Measurements from ENCODE around the gene OTUD4. TPM values are rescaled to one million over a fixed set of nuclear protein-coding genes. Genes with fewer than 3 reads are reported as not detected.
A peak's percentile ranks its signal among the peaks of the same experiment; 100 is the strongest.
"Not testable (repeated sequence)": the region's sequence is repeated elsewhere in the genome, so short reads cannot be mapped to it uniquely, and the experiment has no call there.

Gene OTUD4
- total RNA-seq, 1 donor from 2014 or later, result 34.5 TPM

DNA sequence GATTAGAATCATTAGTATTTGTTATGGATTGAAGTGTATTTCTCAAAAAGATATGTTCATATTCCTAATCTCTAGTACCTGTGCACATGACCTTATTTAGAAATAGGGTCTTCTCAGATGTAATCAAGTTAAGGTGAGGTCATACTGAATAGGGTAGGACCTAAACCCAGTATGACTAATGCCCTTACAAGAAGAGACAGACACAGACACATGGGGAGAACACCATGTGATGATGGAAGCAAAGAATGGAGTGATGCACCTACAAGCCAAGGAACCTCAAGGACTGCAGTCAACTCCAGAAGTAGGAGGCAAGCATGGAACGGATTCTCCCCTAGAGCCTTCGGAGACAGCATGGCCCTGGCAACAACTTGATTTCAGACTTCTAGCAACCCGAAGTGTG is 31.4 kb downstream of the OTUD4 start:
- intact Hi-C loops (cut with DNase I), result no loop called here
- no peak for ATAC-seq
- no peak for DNase-seq (ENCODE audit: missing footprints)

- ATAC-seq; intact Hi-C loops (cut with DNase I); DNase-seq (ENCODE audit: missing footprints): not testable (repeated sequence)
These were observed 44.2 kb downstream of the OTUD4 start for GRCh38 chr4:145136219-145136618.

DNA sequence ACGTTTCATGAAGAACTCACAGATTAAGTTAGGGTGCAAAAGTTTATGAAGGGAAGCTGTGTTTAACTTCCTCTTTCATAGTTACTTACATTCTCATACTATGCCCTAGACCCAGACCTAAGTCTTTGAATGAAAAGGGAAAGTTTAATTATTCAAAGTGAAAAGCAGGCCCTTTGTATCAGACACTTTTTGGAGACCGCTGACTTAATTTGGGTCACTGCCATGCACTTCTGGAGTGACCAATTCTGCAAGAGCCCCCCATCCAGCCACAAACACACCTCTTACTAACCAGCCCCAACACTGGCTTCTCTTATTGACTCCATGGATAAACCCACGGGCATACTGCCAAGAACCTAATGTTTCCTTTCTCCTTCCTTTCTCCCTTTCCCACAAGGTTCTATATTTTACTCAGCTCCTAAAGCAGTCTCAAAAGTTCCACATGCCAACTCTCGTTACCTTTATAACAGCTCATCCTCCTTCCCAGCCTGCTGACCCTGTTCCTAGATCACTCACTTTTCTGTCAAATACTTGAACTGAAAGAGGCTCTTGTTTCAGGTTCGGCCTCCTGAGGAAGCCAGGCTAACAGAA is 47.8 kb downstream of the OTUD4 start:
- ATAC-seq, result no peak
- no peak for DNase-seq (ENCODE audit: missing footprints)
- intact Hi-C loops (cut with DNase I), result no loop called here

GRCh38 chr4:145131848-145132247 is 48.5 kb downstream of the OTUD4 start:
- intact Hi-C loops (cut with DNase I), result no loop called here
- no peak for ATAC-seq
- DNase-seq (ENCODE audit: missing footprints), result no peak

DNA sequence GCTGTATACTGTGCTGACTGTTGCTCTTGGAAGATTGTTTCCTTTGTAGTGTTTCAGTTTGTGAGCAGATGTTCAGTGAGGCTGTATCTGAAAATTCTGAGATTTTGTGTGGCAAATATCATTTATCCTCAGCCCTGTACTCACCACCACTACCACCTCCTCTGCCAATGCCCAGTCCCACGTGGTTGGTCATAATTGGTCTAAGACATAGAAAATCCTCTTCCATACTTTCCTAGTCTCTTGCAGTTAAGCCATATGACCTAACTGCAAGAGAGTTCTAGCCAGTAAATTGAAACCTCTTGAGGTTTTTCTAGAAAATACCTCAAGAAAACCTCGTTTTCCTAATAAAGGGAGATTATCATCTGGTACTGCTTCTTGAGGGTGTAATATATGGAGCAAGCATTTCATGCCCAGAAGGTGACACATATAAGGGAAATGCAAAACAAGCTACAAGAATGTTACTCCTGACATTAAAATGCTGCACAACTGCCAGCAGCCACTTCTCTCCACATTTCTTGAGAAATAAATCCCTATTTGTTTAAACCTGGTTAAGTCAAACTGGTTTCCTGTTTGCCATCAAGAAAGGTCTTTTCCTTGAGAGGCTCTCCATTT is 49.5 kb downstream of the OTUD4 start:
- peak; percentile 23 for ATAC-seq
- intact Hi-C loops (cut with DNase I), result no loop called here
- no peak for DNase-seq (ENCODE audit: missing footprints)

GRCh38 chr4:145130130-145130529 is 50.3 kb downstream of the OTUD4 start:
- intact Hi-C loops (cut with DNase I), result no loop called here
- DNase-seq (ENCODE audit: missing footprints) (no peak), ATAC-seq (no peak)

GRCh38 chr4:145125396-145125795 is 55.0 kb downstream of the OTUD4 start:
- intact Hi-C loops (cut with DNase I), result no loop called here
- ATAC-seq (no peak), DNase-seq (ENCODE audit: missing footprints) (no peak)

DNA sequence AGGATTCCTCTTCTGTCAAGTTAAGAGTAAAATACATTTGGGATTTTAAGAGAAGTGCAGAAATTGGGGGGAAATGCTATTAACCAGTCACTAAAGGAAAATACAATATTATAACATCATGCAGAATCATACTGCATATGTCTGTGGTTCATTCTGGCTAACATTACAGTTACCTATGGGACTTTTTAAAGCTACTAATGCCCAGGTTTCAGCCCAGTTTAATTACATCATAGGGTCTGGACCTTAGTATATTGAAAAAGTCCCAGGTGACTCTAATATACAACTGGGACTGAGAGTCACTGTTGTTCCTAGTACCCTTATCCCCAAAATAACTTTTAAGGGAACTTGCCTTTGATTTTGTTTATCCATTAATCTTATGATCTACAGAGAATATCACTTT is 72.3 kb downstream of the OTUD4 start:
- intact Hi-C loops (cut with DNase I), result loop anchor here (10.0 kb wide), 1 partner anchor 47 kb away; no protein-coding TSS in a partner anchor
- ATAC-seq (no peak), DNase-seq (ENCODE audit: missing footprints) (no peak)

- intact Hi-C loops (cut with DNase I), result loop anchor here (10.0 kb wide), 1 partner anchor 48 kb away; no protein-coding TSS in a partner anchor
These were observed 73.3 kb downstream of the OTUD4 start for GRCh38 chr4:145107126-145107525.

GRCh38 chr4:145103496-145103895 is 76.9 kb downstream of the OTUD4 start:
- ATAC-seq (no peak), DNase-seq (ENCODE audit: missing footprints) (no peak)
- intact Hi-C loops (cut with DNase I), result loop anchor here (10.0 kb wide), 1 partner anchor 51 kb away; no protein-coding TSS in a partner anchor

More at GRCh38 chr4:145107126-145107525, 73.3 kb downstream of the OTUD4 start:
- ATAC-seq, result no peak
- no peak for DNase-seq (ENCODE audit: missing footprints)

GRCh38 chr4:145102619-145103018 is 77.8 kb downstream of the OTUD4 start:
- intact Hi-C loops (cut with DNase I), result loop anchor here (10.0 kb wide), 1 partner anchor 52 kb away; no protein-coding TSS in a partner anchor
- DNase-seq (ENCODE audit: missing footprints) (no peak), ATAC-seq (no peak)

DNA sequence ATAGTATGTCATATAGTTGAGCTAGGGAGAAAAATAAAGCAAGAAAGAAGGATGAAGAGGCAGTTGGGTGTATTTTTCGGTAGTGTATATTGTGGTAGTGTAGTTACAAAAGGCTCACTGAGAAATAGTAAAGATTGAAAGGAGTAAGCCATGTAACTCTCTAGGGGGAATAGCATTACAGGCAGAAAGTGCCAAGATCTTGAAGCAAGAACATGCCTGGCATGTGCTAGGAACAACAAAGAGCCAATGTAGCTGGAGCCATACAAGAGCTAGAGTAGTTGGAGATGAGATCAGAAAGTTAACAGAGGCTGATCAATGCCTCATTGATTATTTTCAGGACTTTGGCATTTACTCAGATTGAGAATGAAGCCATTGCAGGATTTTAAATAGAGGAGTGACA is 79.3 kb downstream of the OTUD4 start:
- ATAC-seq (no peak), DNase-seq (ENCODE audit: missing footprints) (no peak)
- intact Hi-C loops (cut with DNase I), result loop anchor here (10.0 kb wide), 1 partner anchor 54 kb away; no protein-coding TSS in a partner anchor

DNA sequence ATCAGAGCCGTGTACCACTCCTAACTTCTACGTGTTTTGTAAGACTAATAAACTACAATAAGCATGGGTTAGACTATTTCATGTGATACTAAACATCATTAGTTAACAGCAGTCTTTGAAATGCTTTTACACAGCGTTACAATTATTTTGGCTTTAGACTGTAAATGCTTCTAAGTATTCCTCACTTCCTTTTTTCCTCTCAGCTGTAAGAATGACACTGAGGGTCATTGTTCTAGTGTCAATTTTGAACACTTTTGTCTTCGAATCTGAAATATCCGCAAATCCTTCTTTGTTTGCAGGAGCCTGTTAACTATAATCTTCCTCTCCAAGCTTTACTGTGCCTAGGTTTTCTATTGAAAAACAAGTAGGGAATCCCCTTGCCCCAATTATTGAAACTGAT is 80.7 kb downstream of the OTUD4 start:
- intact Hi-C loops (cut with DNase I), result loop anchor here (10.0 kb wide), 1 partner anchor 55 kb away; no protein-coding TSS in a partner anchor
- ATAC-seq, result no peak
- DNase-seq (ENCODE audit: missing footprints), result no peak

GRCh38 chr4:145098675-145099037 is 81.7 kb downstream of the OTUD4 start:
- DNase-seq (ENCODE audit: missing footprints) (no peak), ATAC-seq (peak; percentile 28)
- intact Hi-C loops (cut with DNase I), result no loop called here

DNA sequence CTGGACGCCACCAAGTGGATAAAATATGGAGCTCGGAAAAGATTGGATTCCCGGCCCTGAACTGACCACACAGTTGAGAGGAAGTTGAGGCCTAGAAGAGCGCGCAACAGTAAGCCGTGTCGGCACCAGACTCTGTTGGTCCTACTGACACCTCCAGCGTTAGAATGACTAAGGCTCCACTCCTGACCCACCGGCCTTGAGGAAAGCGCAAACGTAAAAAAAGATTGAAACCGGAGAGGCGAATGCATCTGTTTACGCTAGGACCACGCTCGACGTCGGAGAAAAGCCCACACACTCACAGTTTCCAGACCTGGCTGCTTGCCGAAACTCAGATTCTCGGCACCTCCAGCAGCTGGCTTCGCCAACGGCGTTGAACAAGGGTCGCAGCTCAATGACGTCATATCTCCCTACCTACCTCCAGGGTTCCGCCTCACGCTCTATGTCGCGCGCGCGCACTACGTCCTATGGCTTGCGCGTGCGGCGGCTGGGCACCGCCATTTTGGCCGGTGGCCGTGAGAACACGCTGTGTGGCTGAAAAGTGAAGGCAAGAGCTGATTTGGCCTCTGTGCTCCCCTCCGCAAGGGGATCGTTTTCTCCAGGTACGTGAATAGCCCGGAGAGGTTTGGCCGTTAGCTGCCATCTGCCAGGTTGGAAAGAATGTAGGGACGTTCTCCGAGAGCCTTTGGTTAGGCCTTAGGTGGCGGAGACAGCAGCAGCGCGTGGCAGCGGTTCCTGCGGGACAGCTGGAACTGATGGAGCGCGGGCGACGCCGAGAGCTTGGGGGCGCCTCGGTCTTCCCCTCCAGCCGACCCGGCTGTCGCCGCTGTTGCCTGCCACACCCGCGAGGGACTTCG is 82.3 kb downstream of the OTUD4 start, which contains the start of the genes ABCE1 and ANAPC10:
Gene ABCE1 (plus strand): TSS at position 491 of the 854 bp plus-strand sequence. CDS start 6,102 bp downstream, outside the sequence.
Gene ANAPC10 (minus strand): TSS at position 376 of the 854 bp plus-strand sequence. CDS start 2,097 bp downstream, outside the sequence.
- ATAC-seq (peak; percentile 99), DNase-seq (ENCODE audit: missing footprints) (peak; percentile 97)
- intact Hi-C loops (cut with DNase I), result no loop called here

- ATAC-seq (no peak), DNase-seq (ENCODE audit: missing footprints) (no peak)
- intact Hi-C loops (cut with DNase I), result no loop called here
These were observed 83.0 kb downstream of the OTUD4 start for GRCh38 chr4:145097331-145097820.

- DNase-seq (ENCODE audit: missing footprints), result no peak
- no peak for ATAC-seq
- intact Hi-C loops (cut with DNase I), result no loop called here
These were observed 86.8 kb downstream of the OTUD4 start for GRCh38 chr4:145093638-145094037.

DNA sequence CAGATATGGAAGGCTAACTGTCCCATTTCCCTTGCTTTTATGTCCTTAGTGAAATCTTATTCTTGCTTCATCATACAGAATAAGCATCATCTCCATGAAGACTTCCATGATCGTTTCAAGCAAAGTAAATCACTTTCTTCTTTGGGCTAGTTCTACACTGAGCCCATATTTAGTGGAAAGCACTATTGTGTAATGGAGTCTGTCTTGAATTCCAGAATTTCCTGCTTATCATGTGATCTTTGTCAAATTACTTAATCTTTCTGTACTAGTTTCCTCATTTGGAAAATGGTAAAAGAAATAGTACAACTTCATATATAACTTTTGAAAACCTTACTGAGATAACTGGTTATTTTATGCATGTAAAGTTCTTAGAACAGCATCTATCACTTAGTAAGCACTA is 90.0 kb downstream of the OTUD4 start:
- intact Hi-C loops (cut with DNase I), result no loop called here
- ATAC-seq (no peak), DNase-seq (ENCODE audit: missing footprints) (no peak)
